HT-29 (cell line): ENCODE data around the gene SNAP25. TPM values are rescaled to one million over a fixed set of nuclear protein-coding genes. Genes with fewer than 3 reads are reported as not detected.

Experiments
- DNase-seq: peaks from one replicate; pipeline ENCODE4 v3.0.0-alpha.2; 2015; ENCODE audit warnings: low spot score
- total RNA-seq: library from RNA; depleted of rRNA; stranded (reverse); fragments of >200 nt; shearing (Covaris generic); gene quantifications from 2 replicates; pipeline ENCODE4 v1.2.3, GENCODE V29; 2014

The SNAP25 gene
- total RNA-seq, 1 experiment from 2014 or later: not detected

DNA sequence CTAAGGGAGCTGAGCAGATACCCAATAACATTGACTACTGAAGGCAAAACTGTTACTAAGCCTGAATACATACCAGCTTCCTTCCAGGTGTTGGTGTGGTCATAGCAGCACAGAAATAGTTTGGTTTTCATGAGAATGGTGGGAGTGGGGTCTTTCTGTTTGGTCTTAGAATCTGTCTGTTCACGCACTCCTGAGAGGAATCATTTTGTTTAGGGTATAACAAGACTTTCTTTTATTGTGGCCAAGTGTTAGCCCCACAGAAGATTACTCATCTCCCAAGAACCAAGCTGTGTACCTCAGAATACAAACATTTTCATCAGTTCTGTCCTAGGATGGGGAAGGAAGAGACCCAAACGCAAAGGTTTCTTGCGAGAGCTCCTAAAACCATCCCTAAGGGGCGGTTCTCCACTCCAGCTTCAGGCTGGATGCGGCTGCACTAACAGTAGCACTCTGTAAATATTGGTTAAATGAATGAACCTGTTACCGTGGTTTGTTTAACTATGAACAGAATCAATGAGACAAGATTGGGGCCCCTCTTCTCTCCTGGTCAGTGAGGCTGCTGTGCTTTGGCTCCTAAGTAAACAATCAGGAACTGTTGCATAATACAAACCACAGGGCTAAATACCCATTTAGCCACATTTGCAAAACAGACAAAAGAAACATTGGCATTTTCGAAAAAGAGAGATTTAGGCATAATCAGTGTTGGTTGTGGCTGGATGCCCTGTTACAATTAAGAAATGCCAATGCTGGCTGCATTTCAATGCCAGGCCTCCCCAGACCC lies 44.9 kb downstream of the SNAP25 start:
- DNase-seq: no peak

DNA sequence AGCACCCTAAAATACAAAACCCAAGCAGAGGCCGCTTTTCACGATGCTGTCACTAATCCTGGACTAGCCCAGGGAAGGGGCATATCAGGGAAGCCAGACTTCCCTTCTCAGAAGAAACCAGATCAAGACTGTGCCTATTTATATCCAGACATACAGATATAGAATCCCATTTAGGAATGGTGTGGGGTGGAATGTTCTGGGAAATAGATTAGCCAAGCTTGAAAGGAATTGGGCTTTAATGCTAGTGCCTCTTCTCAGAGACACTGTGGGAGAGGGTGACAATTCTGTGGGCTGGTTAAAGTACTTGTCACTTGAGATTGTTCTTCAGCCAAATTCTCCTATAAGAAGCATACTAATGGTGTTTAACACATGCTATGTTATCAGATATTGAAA lies 45.5 kb downstream of the SNAP25 start:
- DNase-seq: no peak

DNA sequence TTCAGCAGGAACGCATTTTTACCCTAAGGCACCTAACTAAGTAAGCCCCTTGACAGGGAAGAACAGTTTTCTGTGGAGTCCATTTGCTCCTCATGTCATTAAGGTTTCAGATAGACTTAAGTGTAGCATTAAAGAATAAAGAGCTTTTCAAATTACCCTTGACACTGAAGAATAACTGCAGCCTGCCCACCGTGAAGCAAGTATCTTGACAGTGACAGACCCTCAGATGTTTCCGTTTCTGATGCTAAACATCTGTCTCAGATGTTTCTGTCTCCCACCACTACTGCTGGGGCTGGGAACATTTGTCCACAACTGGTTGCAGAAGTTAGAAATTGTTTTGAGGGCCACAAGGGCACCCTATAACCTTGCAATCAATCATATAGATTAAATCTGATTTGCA lies 50.0 kb downstream of the SNAP25 start:
- DNase-seq: no peak

DNA sequence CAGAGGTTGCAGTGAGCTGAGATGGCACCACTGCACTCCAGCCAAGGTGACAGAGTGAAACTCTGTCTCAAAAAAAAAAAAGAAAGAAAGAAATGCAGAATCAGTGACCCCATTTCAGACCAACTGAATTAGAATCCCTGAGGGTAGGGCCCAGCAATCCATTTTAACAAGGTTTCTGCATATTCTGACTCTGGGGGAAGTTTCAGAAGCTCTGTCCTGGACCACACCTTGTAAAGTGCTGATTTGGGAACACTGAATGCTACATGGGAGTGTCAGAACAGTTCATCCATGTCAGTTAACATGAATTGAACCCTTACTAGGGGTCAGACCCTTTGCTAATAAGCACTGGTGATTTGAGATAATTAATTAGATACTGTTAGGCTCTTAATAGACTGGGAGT lies 52.0 kb downstream of the SNAP25 start:
- DNase-seq: no peak

DNA sequence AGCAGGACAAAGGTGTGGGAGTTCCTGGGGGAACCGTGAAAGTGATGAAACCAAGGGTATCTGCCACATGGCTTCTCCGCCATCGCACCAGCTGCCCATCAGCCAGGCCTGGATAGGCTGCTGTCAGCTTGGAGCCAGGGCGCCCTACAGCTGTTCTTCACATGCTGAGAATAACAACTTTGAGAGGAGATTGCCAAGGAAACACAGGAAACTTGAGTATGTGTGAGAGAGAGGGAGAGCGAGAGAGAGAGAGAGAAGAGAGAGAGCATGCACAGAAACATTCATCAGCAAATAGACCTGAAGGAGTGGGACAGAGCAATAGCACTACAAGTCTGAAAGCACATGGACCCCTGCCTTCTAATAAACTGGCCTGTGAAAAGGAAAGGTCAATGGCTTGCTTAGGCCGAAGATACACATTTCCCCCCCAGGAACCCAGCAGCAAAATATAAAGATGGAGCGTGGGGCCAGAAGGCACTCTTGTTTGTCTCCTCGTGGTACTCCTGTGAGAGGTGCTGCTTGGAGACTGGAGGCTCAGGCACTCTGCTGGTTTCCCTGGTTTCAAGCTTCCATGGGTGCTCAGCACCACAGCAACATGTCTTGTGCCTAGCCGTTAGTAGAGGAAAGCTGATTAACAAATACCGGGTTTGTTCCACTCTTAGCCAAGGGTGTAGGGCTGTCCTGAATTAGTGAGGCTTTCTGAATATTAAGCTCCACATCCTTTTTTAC lies 53.0 kb downstream of the SNAP25 start:
- no peak for DNase-seq

DNA sequence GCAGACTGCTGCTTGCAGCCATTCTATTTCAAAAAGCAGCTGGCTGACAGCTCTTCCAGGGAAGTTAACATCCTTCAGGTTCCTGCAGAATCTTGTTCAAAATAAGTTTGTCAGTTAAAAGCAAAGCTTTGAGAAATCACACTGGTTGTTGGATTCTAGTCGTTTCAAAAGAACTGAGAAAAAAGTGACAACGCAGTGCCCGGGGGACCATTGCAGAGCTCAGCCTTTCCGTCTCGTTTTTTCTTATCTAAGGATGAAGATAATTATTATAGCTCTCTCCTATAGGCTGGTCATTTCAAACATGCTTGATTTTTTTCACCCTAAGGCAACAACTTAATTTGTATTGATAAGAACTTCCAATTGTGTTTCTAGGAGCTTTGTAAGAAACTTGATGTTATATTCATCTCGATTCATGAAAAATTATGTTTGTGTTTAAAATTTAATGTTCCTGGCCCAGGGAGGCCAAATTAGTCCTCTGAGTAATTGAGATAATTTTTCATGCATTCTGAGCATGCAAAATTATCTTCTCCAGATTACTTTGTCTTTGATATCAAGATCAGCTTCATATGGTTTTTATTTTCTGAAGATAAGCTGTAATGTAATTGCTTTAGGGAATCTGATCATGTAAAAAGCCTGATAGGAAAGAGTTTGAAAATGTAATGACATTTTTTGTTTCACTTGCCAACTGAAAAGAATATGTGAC lies 58.4 kb downstream of the SNAP25 start:
- no peak for DNase-seq

DNA sequence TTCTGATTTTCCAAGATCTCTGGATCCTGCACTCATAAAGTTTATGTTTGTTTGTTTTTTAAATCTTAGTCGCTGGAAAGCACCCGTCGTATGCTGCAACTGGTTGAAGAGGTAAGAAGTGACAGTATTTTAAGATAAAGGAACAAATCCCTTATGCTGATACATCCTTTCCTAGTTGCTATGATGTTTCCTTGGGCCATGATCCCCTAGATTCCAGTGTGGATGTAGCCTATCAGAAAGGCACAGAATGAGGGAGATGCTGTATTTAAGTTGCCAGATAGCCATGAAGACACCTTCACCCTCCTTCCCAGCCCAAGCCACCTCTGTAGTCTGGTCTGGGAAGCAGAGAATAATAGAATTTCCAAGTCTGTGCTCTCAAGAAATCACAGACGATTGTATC lies 59.0 kb downstream of the SNAP25 start:
- DNase-seq: no peak

DNA sequence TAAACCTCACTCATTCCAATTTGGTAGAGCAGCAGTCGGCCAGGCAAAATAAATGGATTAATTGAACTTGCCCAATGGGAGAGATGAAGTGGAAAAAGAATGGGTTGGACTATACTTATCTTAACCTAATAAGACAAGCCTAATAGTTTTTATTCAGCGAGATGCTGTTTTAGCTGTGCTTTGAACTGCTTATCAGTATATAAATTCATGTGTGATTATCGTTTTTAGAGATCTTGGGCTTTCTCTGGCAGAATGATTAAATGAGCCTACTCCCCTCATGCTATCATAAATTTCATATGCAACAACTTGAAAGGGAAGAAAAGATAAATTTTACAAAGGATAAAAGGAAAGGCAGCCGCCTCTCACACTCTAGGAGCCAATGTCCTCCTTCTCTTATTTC lies 59.8 kb downstream of the SNAP25 start:
- DNase-seq: no peak

DNA sequence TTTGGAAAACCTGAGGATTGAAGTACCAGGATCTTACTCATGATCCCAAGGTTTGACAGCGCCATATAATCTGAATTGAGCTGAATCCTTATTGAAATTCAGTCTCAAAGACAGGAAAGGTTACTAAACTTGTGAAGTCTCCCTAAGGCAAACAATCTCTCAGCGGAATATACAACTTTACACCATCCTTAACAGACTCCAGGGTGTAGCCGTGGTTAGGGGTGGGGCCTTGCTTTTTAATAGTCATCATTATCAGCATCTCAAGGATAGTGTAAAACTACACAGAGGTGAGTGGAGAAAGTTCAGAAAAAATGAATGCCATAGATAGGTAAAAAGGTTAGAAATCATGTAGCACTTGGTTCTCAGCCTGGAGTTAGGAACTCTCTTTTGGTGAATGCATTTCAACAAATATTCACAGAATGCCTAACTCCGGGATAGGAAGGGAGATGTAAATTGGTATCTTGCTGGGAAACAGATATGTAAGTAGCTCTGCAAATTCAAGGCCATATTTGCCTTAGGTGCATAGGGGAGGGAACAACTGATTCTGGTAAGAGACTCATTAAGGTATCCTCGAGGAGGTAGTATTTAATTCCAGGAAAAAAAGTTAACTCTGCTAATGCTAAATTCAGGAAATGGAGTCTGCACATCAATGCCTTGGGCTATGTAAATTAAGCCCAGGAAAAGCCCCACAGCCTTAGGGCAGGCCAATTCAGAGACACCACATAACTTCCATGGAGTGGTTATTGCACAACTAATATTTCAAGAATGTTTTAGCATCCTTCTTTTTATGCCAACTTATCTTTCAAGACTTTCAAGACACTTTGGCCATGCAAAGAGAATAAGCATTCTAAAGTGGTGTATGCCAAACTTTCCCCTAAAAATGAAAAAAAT lies 61.6 kb downstream of the SNAP25 start:
- DNase-seq: no peak

DNA sequence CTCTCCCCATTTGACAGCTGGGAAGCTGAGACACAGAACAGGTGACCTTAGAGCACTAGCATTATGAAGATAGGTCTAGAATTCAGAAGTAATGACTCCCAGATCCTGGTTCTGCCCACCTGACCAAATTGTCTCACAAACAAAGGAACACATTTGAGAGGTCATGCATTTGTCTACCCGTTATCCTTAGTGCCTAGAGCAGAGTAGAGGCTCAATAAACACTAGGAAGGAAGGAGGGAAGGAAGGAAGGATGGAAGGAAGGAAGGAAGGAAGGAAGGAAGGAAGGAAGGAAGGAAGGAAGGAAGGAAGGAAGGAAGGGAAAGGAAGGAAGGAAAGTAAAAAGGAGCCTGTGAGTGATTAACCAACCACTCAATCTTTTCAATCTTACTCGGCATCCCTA lies 63.3 kb downstream of the SNAP25 start:
- no peak for DNase-seq

DNA sequence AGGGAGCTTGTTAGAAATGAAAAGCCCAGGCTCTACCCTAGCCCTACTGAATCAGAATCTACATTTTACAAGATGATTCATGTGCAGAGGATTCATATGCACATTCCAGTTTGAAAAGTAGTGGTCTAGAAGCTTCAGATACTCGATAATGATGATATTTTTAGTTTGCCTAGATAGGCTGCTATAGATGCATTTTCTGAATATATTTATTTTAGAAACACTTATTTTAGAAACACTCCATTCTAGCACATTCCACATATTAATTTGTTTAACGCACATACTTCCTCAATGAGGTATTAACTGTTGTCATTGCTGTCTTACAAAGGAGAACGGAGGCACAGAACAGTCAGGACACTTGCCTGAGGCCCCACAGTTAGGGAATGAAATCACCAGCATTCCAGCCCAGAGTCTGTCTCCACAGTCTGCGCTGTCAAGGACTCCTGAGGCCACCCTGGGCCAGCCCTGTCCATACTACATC lies 64.4 kb downstream of the SNAP25 start:
- no peak for DNase-seq

DNA sequence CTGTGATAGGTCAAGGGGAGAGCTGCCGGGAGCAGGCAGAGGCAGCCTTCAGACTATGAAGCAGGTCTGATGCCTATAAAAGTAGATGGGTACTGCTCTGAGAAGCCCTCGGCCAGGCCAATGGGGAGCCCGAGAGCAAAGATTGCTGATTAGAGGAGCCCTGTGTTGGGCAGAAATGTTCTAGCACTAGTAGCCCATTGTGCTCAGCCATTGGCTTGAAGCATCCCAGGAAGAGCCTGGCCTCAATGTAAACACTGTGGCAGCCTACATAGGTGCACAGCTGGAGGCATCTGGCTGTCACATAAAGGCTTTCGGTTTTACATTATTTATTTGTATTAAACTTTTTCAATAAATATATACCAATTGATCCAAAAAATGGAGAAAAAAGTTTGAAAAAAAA lies 67.7 kb downstream of the SNAP25 start:
- DNase-seq: no peak

DNA sequence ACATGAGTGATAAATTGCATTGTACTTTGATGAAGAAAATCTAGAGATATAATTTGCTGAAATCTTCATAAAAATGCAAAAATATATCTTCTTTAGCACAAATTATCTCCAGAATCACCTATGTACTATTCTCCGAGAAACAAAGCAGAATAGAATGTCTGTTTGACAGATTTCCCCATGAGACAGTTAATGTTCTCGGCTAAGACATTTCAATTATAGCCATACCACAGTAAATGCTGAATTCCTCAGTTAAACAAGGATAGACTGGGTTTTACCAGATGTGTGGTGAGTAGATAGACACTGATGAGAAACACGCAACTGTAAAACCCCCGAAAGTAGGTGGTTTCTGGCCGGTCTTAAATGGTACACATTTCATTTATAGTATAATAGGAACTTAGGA lies 69.8 kb downstream of the SNAP25 start:
- no peak for DNase-seq

DNA sequence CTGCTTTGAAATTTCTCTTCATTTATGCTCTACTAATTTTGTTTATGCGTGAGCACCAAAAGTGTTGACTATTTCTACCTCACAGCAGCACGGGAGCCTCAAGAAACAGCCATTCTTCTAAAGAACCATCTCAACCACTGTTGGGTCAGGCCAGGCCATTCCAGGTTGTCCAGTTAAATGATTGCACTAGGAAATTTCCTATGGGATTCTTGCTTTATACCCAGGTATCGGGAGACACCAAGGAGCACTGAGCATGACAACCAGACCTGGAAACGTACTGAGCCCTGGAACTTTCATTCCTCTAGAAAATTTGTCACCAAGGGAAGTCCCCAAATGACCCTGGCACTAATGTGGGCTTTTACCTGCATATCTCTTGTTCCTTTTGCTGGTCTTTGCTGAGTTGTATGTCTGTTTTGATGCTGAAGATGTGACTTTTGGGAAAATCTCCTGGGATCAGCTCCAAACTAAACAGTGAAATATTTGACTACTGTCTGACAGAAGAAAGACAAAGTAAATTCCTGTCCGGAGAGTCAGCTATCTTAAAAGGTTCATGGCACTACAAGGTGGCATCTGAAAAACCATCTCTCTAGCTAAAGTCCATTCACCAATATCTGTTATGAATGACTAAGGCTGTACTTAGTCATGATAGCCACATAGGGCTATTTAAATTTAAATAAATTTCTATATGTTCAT lies 70.5 kb downstream of the SNAP25 start:
- DNase-seq: no peak

DNA sequence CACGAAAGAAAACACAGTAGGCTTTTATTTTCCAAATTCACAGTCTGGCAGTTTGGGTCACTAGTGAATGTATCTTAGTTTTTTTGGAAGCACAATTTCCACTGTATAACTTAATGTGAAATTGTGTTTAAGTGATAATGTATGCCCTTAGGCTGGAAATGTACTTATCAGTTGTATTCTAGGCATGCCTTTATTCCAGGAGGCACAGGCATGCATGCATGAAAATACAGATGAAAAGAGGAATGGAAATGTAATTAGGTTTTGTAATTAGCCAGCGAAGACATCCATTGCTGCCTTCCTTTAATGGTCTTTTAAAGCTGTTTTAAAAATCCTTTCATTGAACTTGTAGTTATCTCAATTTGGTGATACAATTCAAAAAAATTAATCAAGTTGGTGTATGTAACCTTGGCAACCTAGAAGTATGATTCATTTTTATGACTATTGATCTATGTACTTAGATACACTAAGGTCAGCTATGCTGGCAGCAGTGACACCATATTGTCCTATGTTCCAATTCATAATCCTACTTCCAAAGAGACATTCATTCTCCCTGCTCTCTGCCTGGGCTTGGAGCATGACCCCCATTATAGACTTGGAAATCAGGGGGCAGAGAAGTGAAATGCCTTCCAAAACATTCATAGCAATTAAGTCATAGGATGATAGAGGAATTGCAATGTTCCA lies 73.1 kb downstream of the SNAP25 start:
- no peak for DNase-seq

DNA sequence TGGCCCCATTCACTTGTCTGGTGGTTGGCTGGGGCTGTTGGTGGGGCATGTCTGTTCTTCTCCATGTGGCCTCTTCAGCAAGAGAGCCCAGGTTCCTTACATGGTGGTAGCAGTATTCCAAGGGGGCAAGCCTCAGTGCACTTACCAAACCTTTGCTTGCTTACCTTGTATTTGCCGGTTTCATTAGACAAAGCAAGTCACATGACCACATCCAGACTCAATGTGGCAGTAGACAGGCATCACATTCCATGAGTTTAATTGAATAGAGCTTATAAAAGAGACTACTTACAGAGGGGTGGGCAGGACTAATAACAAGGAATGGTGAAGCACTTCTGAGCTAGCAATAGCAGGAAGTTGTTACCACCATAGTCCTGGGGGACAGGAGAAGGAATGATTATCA lies 78.6 kb downstream of the SNAP25 start:
- no peak for DNase-seq

DNA sequence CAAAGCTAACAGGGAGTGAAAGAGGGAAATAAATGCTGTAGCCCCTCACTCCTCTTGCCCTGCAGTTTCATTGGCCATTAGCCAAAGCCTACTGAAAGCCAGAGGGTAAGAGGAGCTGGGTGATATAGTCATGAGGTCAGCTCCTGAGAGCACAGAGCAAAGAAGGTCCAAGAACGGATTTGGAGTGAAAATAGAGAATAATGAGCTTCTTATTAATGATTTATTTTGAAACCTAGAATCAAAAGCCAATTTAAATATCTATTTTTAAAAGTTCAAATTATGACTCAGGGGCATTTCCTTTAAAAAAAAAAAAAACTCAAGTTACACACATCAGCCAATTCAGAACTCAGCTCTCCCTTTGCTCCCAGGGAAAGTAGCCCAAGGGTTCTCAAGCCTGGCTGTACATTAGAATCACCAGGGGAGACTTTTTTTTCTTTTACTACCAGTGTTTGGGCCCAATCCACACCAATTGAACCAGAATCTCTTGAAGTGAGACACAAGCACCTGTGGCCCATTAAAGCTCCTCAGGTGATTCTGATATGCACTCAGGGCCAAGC lies 79.1 kb downstream of the SNAP25 start:
- DNase-seq: no peak

DNA sequence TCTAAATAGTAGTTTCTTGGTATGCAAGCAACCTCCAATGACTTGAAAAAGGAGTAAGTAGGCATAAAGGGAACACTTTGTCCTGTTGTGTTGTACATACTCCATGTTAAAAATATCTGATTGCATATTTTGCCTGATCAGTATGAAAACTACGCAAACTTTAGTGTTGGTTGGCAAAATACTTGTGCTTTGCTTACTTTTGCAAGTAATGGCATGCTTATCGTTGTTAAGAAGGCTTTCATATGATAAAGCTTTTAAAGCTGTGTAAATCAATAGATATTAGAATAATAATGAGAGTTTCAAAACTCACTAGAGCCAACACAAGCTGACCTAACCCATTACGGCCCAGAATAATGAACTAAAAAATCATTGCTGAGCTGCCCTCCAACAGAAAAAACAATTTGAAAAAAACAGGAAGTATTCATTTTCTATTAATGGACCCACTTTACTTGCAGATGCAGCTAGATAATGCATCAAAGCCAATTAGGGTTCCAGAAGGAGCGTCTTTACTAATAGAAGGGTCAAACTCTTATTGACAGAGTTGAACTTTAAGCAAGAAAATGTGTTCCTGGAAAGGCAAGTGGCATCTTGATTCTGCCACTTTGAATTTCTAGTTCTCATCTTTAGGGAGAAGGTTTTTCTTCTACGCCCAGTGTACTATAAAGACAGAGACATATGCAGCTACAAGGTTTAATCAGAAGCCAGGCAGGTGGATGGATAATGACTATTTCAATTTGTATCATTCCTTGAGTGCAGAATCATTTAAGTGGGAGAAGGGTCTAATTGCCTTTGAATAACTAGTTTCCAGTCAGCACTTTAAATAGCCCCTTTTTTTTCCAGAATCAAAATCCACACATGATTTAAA lies 82.2 kb downstream of the SNAP25 start:
- no peak for DNase-seq

DNA sequence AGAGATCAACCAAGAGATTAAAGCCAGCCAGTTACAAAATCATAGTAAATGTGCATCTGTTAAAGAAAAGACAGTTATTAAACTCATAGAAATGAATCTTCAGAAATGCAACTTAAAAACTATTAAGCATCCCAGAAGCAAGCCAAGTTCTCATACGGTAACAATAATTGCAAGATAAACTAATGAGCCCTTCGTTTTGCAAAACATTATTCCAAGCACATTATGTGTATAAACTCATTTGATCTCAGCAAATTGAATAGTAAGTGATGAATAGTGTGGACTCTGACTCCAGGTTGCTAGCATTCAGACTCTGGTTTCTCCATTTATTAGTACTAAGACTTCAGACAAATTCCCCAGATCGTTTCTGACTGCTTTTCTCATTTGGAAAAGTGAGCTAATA lies 85.2 kb downstream of the SNAP25 start:
- DNase-seq: no peak
